Stomach (tissue), 9 donors: ENCODE results near the gene HIBADH. TPM values are rescaled to one million over a fixed set of nuclear protein-coding genes. Genes with fewer than 3 reads are reported as not detected.
A peak's percentile ranks its signal among the peaks of the same experiment; 100 is the strongest.

ENCODE experiments used
- DNase-seq, 2 donors: peaks; one replicate each; pipeline versions ENCODE4 v3.0.0 to v3.0.0-alpha.2; 2013 to 2019
- H3K27ac ChIP-seq, 5 donors: fragments of 200-600 bp in 4 of 5; sonication (generic) in 4 of 5; one replicate each; pipeline ENCODE4 v1.5.1; 2013 to 2019; ENCODE audit warnings: mild to moderate bottlenecking in 1 of 5, moderate library complexity in 1 of 5
- H3K27me3 ChIP-seq, 3 donors: fragments of 200-600 bp; sonication (generic); one replicate each; pipeline ENCODE4 v1.5.1; 2017 to 2019; ENCODE audit warnings: mixed run types in 1 of 3
- H3K36me3 ChIP-seq, 4 donors: fragments of 200-600 bp; sonication (generic); 1 replicate in 3 of 4; 2 replicates in 1 of 4; pipeline ENCODE4 v1.5.1; 2016 to 2019
- H3K4me1 ChIP-seq, 4 donors: fragments of 200-600 bp; sonication (generic); one replicate each; pipeline ENCODE4 v1.5.1; 2016 to 2019
- H3K4me3 ChIP-seq, 4 donors: fragments of 200-600 bp; sonication (generic) in 3 of 4; one replicate each; pipeline ENCODE4 v1.5.1; 2016 to 2019; ENCODE audit warnings: mild to moderate bottlenecking in 1 of 4
- H3K9me3 ChIP-seq, 4 donors: fragments of 200-600 bp; sonication (generic); one replicate each; pipeline ENCODE4 v1.5.1; 2016 to 2019
- EP300 ChIP-seq: sonication (generic); formaldehyde crosslinking; IDR thresholded peaks from one replicate; pipeline ENCODE4 v1.6.1; 2017; ENCODE audit warnings: antibody characterized with exemption
- POLR2A ChIP-seq, 4 donors: fragments of 450-650 bp; IDR thresholded peaks; one replicate each; pipeline ENCODE4 v1.6.1; 2016; ENCODE audit warnings: antibody characterized with exemption in 4 of 4, control low read depth in 2 of 4, mild to moderate bottlenecking in 1 of 4, moderate library complexity in 1 of 4
- POLR2AphosphoS5 ChIP-seq, 3 donors: sonication (generic); formaldehyde crosslinking; IDR thresholded peaks; one replicate each; pipeline ENCODE4 v1.6.1; 2016; ENCODE audit warnings: antibody characterized with exemption in 3 of 3
- WGBS, 5 donors: extraction: QIAGEN DNeasy Blood & Tissue Kit in 3 of 5; methylation state at CpG; one replicate each; pipeline versions ENCODE4 v1.1.5 to v1.1.7; 2013 to 2018; 5-methylcytosine and 5-hydroxymethylcytosine counted together
- intact Hi-C: fragments of 100-400 bp; cut with DNase I; formaldehyde crosslinking; loops from one replicate; pipeline ENCODE4 v1.15.1; 2023; ENCODE audit warnings: low total_unique reads
- polyA plus RNA-seq, 3 donors: library from polyadenylated mRNA; stranded (reverse); fragments of 200-250 nt; gene quantifications; one replicate each; pipeline ENCODE4 v1.2.3, GENCODE V29; 2013
- total RNA-seq, 5 donors: library from RNA; depleted of rRNA; stranded (reverse); fragments of >200 nt; gene quantifications; one replicate each; pipeline versions ENCODE4 v1.1.0 to v1.2.3, GENCODE V29; 2014 to 2016
- TF ChIP-seq, protein P1 (sequence below), 7 experiments: fragments of 450-650 bp in 4 of 7; fragments of 200-600 bp in 3 of 7; sonication (generic) in 3 of 7; IDR thresholded peaks; one replicate each; pipeline ENCODE4 v1.5.1; 2016 to 2019; ENCODE audit warnings: antibody characterized with exemption in 7 of 7, control low read depth in 2 of 7, mild to moderate bottlenecking in 1 of 7
- donor health status: healthy with polysubstance abuse.
- donor health status: Bipolar disorder and iron deficiency.
- donor health status: healthy.

HIBADH gene
- total and polyA plus RNA-seq, 8 donors = 17.5 to 65.2 (median 45.8) TPM

DNA sequence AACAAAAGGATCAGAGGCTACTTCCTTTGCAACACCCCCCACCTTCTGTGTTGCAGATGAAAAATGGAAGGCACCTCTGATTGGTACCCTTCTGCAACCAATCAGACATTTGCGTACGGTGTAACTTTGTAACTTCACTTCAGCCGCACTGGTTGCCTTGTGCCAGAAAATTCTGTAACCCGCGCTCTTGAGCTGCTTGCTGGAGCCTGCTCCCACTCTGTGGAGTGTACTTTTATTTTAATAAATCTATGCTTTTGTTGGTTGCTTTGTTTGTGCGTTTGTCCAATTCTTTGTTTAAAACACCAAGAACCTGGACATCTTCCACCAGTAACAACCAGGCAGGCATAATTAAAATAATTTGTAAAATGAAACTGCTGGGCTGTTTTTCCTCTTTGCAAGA, 45.8 kb upstream of the HIBADH start:
- DNase-seq = no peak
- Histone ChIP-seq H3K27me3 (no peaks in the 10 kb centered on the region), H3K4me1 (peaks cover 0 to 10% (median 3%) of the 10 kb centered on the region in 4 donors), H3K9me3 (no peaks in the 10 kb centered on the region), H3K36me3 (no peaks in the 10 kb centered on the region), H3K27ac (no peak overlapping the region), H3K4me3 (no peak overlapping the region)
- TF ChIP-seq POLR2AphosphoS5 (IDR thresholded peaks at IDR 0.05) (no peak), EP300 (no peak), POLR2A (IDR thresholded peaks at IDR 0.05) (no peak)
- TF ChIP-seq, protein P1, sequence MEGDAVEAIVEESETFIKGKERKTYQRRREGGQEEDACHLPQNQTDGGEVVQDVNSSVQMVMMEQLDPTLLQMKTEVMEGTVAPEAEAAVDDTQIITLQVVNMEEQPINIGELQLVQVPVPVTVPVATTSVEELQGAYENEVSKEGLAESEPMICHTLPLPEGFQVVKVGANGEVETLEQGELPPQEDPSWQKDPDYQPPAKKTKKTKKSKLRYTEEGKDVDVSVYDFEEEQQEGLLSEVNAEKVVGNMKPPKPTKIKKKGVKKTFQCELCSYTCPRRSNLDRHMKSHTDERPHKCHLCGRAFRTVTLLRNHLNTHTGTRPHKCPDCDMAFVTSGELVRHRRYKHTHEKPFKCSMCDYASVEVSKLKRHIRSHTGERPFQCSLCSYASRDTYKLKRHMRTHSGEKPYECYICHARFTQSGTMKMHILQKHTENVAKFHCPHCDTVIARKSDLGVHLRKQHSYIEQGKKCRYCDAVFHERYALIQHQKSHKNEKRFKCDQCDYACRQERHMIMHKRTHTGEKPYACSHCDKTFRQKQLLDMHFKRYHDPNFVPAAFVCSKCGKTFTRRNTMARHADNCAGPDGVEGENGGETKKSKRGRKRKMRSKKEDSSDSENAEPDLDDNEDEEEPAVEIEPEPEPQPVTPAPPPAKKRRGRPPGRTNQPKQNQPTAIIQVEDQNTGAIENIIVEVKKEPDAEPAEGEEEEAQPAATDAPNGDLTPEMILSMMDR (IDR thresholded peaks at IDR 0.05) = no peak
- intact Hi-C loops = no loop called here
- 92 to 97% (median 97%) methylated on average over 6 of the region's 6 CpGs for WGBS, 5 donors

DNA sequence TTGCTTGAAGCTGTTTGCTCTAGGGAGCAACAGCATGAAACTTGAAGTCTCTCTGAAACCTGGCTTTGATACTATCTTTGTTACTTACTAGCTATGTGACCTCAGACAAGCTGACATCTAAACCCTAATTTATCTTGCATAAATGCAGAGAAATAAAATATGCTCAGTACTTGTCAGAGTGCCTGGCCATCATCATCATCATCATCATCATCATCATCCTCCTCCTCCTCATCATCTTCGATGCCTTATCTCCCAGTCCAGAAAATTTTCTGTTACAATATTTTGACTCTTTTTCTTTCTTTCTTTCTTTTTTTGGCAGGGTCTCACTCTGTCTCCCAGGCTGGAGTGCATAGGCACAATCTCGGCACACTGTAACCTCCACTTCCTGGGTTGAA, 42.5 kb upstream of the HIBADH start:
- no peak for DNase-seq
- peaks cover 0 to 4% (median 0%) of the 10 kb centered on the region in 3 donors for H3K27me3 ChIP-seq
- peaks cover 0 to 9% (median 3%) of the 10 kb centered on the region in 4 donors for H3K4me1 ChIP-seq
- no peaks in the 10 kb centered on the region for H3K36me3 ChIP-seq
- 85 to 98% (median 92%) methylated on average over 2 of the region's 2 CpGs for WGBS, 5 donors
- no peak overlapping the region for H3K27ac ChIP-seq
- intact Hi-C loops = no loop called here
- H3K4me3 ChIP-seq = no peak overlapping the region
- TF ChIP-seq, protein P1 (IDR thresholded peaks at IDR 0.05) = no peak
- TF ChIP-seq POLR2A (IDR thresholded peaks at IDR 0.05) (no peak), EP300 (no peak), POLR2AphosphoS5 (IDR thresholded peaks at IDR 0.05) (no peak)
- no peaks in the 10 kb centered on the region for H3K9me3 ChIP-seq

DNA sequence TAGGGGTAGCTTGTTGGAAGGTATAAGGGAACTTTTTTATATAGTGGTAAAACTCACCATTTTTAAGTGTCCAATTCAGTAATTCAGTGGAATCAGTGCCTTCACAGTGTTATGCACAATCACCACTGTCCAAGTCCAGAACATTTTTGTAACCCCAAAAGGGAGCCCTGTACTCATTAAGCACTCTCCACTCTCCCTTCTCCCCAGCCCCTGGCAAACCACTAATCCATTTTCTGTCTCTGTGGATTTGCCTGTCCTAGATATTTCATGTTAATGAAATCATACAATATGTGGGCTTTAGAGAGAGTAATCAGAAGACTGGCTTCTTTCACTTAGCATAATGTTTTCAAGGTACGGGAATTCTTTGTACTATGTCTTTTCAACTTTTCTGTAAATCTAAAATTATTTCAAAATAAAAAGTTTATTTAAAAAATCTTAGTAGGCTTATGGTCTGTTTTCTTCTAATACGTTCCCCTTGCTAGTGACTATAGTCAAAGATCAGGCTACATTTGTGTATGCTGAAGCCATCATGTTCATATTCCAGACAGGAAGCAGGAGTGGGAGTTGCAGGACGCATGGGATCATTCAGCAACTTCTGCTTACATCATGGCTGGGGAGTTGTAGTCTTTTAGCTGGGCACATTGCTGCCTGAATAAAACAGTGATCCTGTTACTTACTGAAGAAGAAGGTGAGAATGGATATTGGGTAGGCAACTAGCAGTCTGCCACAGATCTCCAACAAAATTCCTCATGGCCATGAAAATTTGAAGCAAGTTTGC, 41.9 kb upstream of the HIBADH start:
- intact Hi-C loops = no loop called here
- Histone ChIP-seq H3K27ac (no peak overlapping the region), H3K36me3 (no peaks in the 10 kb centered on the region), H3K27me3 (peaks cover 0 to 4% (median 0%) of the 10 kb centered on the region in 3 donors), H3K4me3 (no peak overlapping the region), H3K4me1 (peaks cover 0 to 5% (median 2%) of the 10 kb centered on the region in 4 donors), H3K9me3 (no peaks in the 10 kb centered on the region)
- DNase-seq = peak in 1 of 2 donors; percentile 21
- no peak for TF ChIP-seq EP300
- TF ChIP-seq, protein P1 (IDR thresholded peaks at IDR 0.05) = no peak
- no peak for TF ChIP-seq POLR2AphosphoS5 (IDR thresholded peaks at IDR 0.05)
- TF ChIP-seq POLR2A (IDR thresholded peaks at IDR 0.05) = no peak
- 73 to 86% (median 84%) methylated on average over 3 of the region's 3 CpGs for WGBS, 5 donors

DNA sequence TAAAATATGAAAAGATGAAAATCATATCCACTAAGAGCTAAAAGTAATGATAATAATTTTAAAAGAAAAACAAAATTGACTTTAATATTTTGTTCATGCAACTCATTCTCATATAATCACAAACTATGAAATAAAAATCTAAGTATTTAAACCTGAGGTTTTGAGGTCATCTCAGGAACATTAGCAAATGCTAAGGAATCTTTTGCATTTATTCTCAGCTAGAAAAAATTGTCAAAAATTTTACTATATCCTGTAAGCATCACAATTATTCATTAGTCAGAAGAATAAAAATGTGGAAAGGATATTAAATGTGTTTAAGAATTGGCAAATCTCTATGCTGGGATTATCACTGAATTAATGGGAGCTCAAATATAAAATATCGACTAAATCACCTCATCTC, 40.5 kb upstream of the HIBADH start:
- WGBS, 5 donors = 89 to 100% (median 97%) methylated on average over 1 of the region's 1 CpG
- intact Hi-C loops = no loop called here
- TF ChIP-seq EP300 (no peak), POLR2A (IDR thresholded peaks at IDR 0.05) (no peak), POLR2AphosphoS5 (IDR thresholded peaks at IDR 0.05) (no peak)
- TF ChIP-seq, protein P1 (IDR thresholded peaks at IDR 0.05) = no peak

More for the DNA sequence above, 40.5 kb upstream of the HIBADH start:
- Histone ChIP-seq H3K9me3 (no peaks in the 10 kb centered on the region), H3K4me3 (no peak overlapping the region), H3K4me1 (peaks cover 0 to 4% (median 0%) of the 10 kb centered on the region in 4 donors), H3K27me3 (peaks cover 0 to 4% (median 0%) of the 10 kb centered on the region in 3 donors), H3K36me3 (no peaks in the 10 kb centered on the region), H3K27ac (no peak overlapping the region)
- no peak for DNase-seq
